Endothelial cell of umbilical vein (primary cell): Measurements from ENCODE around the gene FBXO38. TPM values are rescaled to one million over a fixed set of nuclear protein-coding genes. Genes with fewer than 3 reads are reported as not detected.

Source experiments
- BruUV-seq: library from RNA; stranded (reverse); fragments of 400-500 nt; replicated peaks from 2 replicates; lab custom pipeline; 2021; lab: Mats Ljungman, UMichigan
- CTCF ChIA-PET: fragments of 300-600, 350-600 bp; sonication (Branson Sonifier 250); formaldehyde crosslinking; loops from one replicate; lab custom pipeline; 2021; ENCODE audit warnings: antibody characterized with exemption, inconsistent platforms; lab: Charles Lee
- POLR2A ChIA-PET: fragments of 300-600, 350-600 bp; sonication (Branson Sonifier 250); formaldehyde crosslinking; loops from one replicate; lab custom pipeline; 2021; ENCODE audit warnings: antibody characterized with exemption, inconsistent platforms; lab: Charles Lee
- DNase-seq: peaks from one replicate; pipeline ENCODE4 v3.0.0-alpha.2; 2011; ENCODE audit warnings: low read depth, low spot score
- FAIRE-seq: peaks from 2 replicates; lab custom pipeline; 2011; peaks lifted over from hg19 to GRCh38; lab: Jason Lieb, UNC
- H2AFZ ChIP-seq: 2 replicates; pipeline ENCODE4 v1.6.0; 2012; ENCODE audit warnings: low read depth, low read length, control low read depth, inconsistent platforms
- H3K27ac ChIP-seq: 2 replicates; pipeline ENCODE4 v1.5.1; 2011; ENCODE audit warnings: low read depth, mild to moderate bottlenecking, control low read depth, low read length, moderate library complexity; ENCODE audit not compliant: insufficient read depth
- H3K27me3 ChIP-seq, 2 experiments: 2 replicates each; pipeline versions ENCODE4 v1.6.0 to v1.6.1; 2011; ENCODE audit warnings: low read length in 2 of 2, mixed read lengths in 1 of 2; ENCODE audit not compliant: control insufficient read depth in 2 of 2, insufficient read depth in 2 of 2
- H3K36me3 ChIP-seq, 2 experiments: 2 replicates in 1 of 2; 3 replicates in 1 of 2; pipeline ENCODE4 v1.5.1; 2011; ENCODE audit warnings: low read length in 2 of 2, mild to moderate bottlenecking in 1 of 2, moderate library complexity in 1 of 2; ENCODE audit not compliant: control insufficient read depth in 2 of 2, insufficient read depth in 2 of 2; ENCODE audit errors: extremely low read depth in 1 of 2
- H3K4me1 ChIP-seq: 3 replicates; pipeline ENCODE4 v1.5.1; 2011; ENCODE audit warnings: mild to moderate bottlenecking, low read length; ENCODE audit not compliant: control insufficient read depth, insufficient read depth; ENCODE audit errors: extremely low read depth
- H3K4me2 ChIP-seq: 2 replicates; pipeline ENCODE4 v1.6.1; 2011; ENCODE audit warnings: low read length, control low read depth, mixed read lengths; ENCODE audit not compliant: insufficient read depth
- H3K4me3 ChIP-seq, 3 experiments: fragments of 200-600 bp in 1 of 3; sonication (generic), shearing (Covaris generic) in 1 of 3; replicated peaks in 1 of 3; 2 replicates each; pipeline ENCODE4 v1.5.1; 2011 to 2016; ENCODE audit warnings: control low read depth in 3 of 3, low read length in 3 of 3, mild to moderate bottlenecking in 2 of 3, inconsistent platforms in 1 of 3, low read depth in 1 of 3, moderate library complexity in 1 of 3; ENCODE audit not compliant: insufficient read depth in 1 of 3
- H3K79me2 ChIP-seq: 2 replicates; pipeline ENCODE4 v1.6.0; 2012; ENCODE audit warnings: low read length, inconsistent platforms; ENCODE audit not compliant: control insufficient read depth, insufficient read depth
- H3K9ac ChIP-seq: replicated peaks from 2 replicates; pipeline ENCODE3; 2011; ENCODE audit warnings: low read length, control low read depth; ENCODE audit not compliant: insufficient read depth; ENCODE audit errors: extremely low read depth
- H3K9me1 ChIP-seq: replicated peaks from 3 replicates; pipeline ENCODE4 v1.6.0; 2011; ENCODE audit warnings: mild to moderate bottlenecking, low read length; ENCODE audit not compliant: control insufficient read depth, insufficient read depth; ENCODE audit errors: extremely low read depth
- H3K9me3 ChIP-seq: replicated peaks from 2 replicates; pipeline ENCODE4 v1.5.1; 2012; ENCODE audit warnings: low read length, inconsistent platforms; ENCODE audit not compliant: control insufficient read depth, insufficient read depth
- H4K20me1 ChIP-seq: replicated peaks from 2 replicates; pipeline ENCODE3; 2011; ENCODE audit warnings: mild to moderate bottlenecking, low read length; ENCODE audit not compliant: control insufficient read depth, insufficient read depth; ENCODE audit errors: extremely low read depth
- EZH2 ChIP-seq: IDR thresholded peaks from 2 replicates; pipeline ENCODE4 v1.6.1; 2012; ENCODE audit warnings: borderline replicate concordance, low read depth, mild to moderate bottlenecking, moderate library complexity, low read length, inconsistent platforms; ENCODE audit not compliant: severe bottlenecking
- FOS ChIP-seq: IDR thresholded peaks from 2 replicates; pipeline ENCODE4 v1.6.1; 2011; ENCODE audit warnings: mild to moderate bottlenecking, low read length, moderate library complexity, borderline replicate concordance; ENCODE audit not compliant: insufficient read depth
- GATA2 ChIP-seq: IDR thresholded peaks from 2 replicates; pipeline ENCODE4 v1.7.0; 2011; ENCODE audit warnings: low read depth, mild to moderate bottlenecking, moderate library complexity, mixed read lengths, low read length; ENCODE audit not compliant: insufficient read length, insufficient read depth
- JUN ChIP-seq: IDR thresholded peaks from 2 replicates; pipeline ENCODE4 v1.6.1; 2011; ENCODE audit warnings: borderline replicate concordance, low read depth; ENCODE audit not compliant: insufficient read length, insufficient read depth
- MYC ChIP-seq: IDR thresholded peaks from one replicate; pipeline ENCODE4 v1.6.1; 2011; ENCODE audit warnings: mild to moderate bottlenecking, low read depth, low read length
- POLR2A ChIP-seq: IDR thresholded peaks from 2 replicates; pipeline ENCODE4 v1.6.1; 2012; ENCODE audit warnings: low read depth, mild to moderate bottlenecking, control low read depth, low read length
- POLR2AphosphoS5 ChIP-seq: IDR thresholded peaks from 2 replicates; pipeline ENCODE4 v1.6.1; 2012; ENCODE audit warnings: low read depth, mild to moderate bottlenecking, control low read depth, low read length, moderate library complexity; ENCODE audit not compliant: insufficient read depth
- dilution Hi-C: fragments of 300-500 bp; cut with MboI; formaldehyde crosslinking; loops from one replicate; pipeline ENCODE4 v1.15.0; 2019; ENCODE audit warnings: low sequenced_read_pairs; ENCODE audit not compliant: extremely low pct_ligation_motif_present
- intact Hi-C: fragments of 100-400 bp; cut with micrococcal nuclease; formaldehyde crosslinking; loops from one replicate; pipeline ENCODE4 v1.10.0; 2022
- polyA plus RNA-seq, 4 experiments: library from polyadenylated mRNA; depleted of rRNA in 3 of 4; stranded (reverse) in 3 of 4; unstranded in 1 of 4; fragments of >200 nt; gene quantifications; 2 replicates each; pipeline versions ENCODE4 v1.2.1 to v1.2.3, GENCODE V29; 2011 to 2012; ENCODE audit warnings: missing spikeins in 1 of 4
- total RNA-seq: library from RNA; stranded (reverse); gene quantifications from 2 replicates; pipeline ENCODE4 v1.2.3, GENCODE V29; 2021
- TF ChIP-seq, protein P1 (sequence below): IDR thresholded peaks from 2 replicates; pipeline ENCODE4 v1.6.1; 2011; ENCODE audit not compliant: insufficient read depth, insufficient read length
- TF ChIP-seq, protein P2 (sequence below), 2 donors: IDR thresholded peaks; 1 replicate in 1 of 2; 2 replicates in 1 of 2; pipeline ENCODE4 v1.5.1; 2011; ENCODE audit warnings: low read length in 2 of 2, mild to moderate bottlenecking in 2 of 2, moderate library complexity in 2 of 2, control low read depth in 1 of 2, inconsistent platforms in 1 of 2, low read depth in 1 of 2; ENCODE audit not compliant: insufficient read depth in 1 of 2; ENCODE audit errors: extremely low read depth in 1 of 2

FBXO38 gene
- total and polyA plus RNA-seq, 2 donors (not counting 3 experiments of a cell fraction or from before 2014, with no cell fraction given): 18.6 to 65.6 TPM

DNA sequence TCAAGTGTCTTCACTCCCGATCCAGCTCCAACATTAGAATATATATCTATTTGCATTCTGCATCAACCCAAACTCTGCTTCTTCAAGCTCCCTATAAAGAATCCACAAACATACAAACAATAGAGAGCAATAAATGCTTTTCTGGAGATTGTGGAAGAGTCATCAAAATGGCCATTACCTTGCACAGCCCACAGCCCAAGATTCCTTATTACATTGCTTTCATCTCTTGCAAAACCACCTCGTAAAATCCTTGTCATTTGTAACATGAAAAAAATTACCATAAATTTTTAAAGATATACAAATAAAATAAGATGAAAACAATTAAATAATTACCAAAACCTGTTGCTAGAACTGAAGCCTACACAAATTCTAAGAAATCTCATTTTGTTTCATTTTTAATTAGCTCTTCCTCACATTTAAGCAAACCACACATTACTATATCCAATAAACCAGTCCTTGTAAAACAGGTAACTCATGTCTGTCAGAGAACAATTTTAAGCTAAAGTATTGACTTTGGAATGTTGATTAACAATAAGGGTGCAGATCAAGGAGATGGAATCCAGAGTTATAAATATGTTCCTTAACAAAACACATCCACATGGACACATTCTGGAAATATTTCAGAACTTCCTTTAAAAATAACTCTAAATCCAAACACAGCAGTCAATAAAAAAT lies 41.2 kb upstream of the FBXO38 start:
- Histone ChIP-seq H2AFZ (no peak overlapping the region), H3K4me2 (no peak overlapping the region), H4K20me1 (no peaks in the 10 kb centered on the region), H3K4me1 (no peaks in the 10 kb centered on the region), H3K4me3 (no peak overlapping the region), H3K79me2 (no peaks in the 10 kb centered on the region), H3K9me3 (no peaks in the 10 kb centered on the region), H3K27ac (no peak overlapping the region), H3K27me3 (no peaks in the 10 kb centered on the region), H3K36me3 (no peaks in the 10 kb centered on the region), H3K9ac (no peak overlapping the region), H3K9me1 (no peaks in the 10 kb centered on the region)
- TF ChIP-seq EZH2 (no peak), GATA2 (no peak), FOS (no peak), POLR2A (no peak), POLR2AphosphoS5 (no peak), MYC (no peak), JUN (no peak)
- TF ChIP-seq, protein P1, sequence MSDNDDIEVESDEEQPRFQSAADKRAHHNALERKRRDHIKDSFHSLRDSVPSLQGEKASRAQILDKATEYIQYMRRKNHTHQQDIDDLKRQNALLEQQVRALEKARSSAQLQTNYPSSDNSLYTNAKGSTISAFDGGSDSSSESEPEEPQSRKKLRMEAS: no peak
- TF ChIP-seq, protein P2, sequence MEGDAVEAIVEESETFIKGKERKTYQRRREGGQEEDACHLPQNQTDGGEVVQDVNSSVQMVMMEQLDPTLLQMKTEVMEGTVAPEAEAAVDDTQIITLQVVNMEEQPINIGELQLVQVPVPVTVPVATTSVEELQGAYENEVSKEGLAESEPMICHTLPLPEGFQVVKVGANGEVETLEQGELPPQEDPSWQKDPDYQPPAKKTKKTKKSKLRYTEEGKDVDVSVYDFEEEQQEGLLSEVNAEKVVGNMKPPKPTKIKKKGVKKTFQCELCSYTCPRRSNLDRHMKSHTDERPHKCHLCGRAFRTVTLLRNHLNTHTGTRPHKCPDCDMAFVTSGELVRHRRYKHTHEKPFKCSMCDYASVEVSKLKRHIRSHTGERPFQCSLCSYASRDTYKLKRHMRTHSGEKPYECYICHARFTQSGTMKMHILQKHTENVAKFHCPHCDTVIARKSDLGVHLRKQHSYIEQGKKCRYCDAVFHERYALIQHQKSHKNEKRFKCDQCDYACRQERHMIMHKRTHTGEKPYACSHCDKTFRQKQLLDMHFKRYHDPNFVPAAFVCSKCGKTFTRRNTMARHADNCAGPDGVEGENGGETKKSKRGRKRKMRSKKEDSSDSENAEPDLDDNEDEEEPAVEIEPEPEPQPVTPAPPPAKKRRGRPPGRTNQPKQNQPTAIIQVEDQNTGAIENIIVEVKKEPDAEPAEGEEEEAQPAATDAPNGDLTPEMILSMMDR (IDR thresholded peaks at IDR 0.05; ENCODE audit: extremely low read depth in 1 of 2, insufficient read depth in 1 of 2, low read depth in 1 of 2, low read length in 2 of 2): no peak
- dilution Hi-C loops (no loop called here), intact Hi-C loops (no loop called here)
- DNase-seq (no peak), FAIRE-seq (no peak)
- CTCF ChIA-PET: interaction anchor here (1.1 kb wide), 1 partner anchor 16 kb away, joined by 3 read pairs; no protein-coding TSS in a partner anchor
- POLR2A ChIA-PET: no interaction called here
- BruUV-seq: no TSS peak
